ENCODE results near the gene DMBX1. TPM values are rescaled to one million over a fixed set of nuclear protein-coding genes. Genes with fewer than 3 reads are reported as not detected.

Gene DMBX1
- total and polyA plus RNA-seq, 2 donors (not counting 1 experiment from before 2014, with no cell fraction given), result not detected

- Histone ChIP-seq H3K27ac (ENCODE audit: low read length in 2 of 2) (no peak overlapping the region), H3K9me3 (ENCODE audit: control extremely low read depth in 1 of 3, control insufficient read depth in 2 of 3, insufficient read depth in 1 of 3, low read length in 2 of 3) (no peaks in the 10 kb centered on the region), H3K36me3 (replicated peaks in 1 of 2; ENCODE audit: control extremely low read depth in 1 of 2, control insufficient read depth in 1 of 2, extremely low read depth in 1 of 2, insufficient read depth in 2 of 2, low read length in 1 of 2) (no peaks in the 10 kb centered on the region), H3K4me2 (replicated peaks; ENCODE audit: low read depth, low read length, poor library complexity, severe bottlenecking) (no peak overlapping the region), H3K79me2 (ENCODE audit: control insufficient read depth, insufficient read depth, low read length) (no peaks in the 10 kb centered on the region), H3K27me3 (replicated peaks in 1 of 4; ENCODE audit: control extremely low read depth in 1 of 4, control insufficient read depth in 3 of 4, insufficient read depth in 4 of 4, low read length in 3 of 4) (peaks cover 0 to 22% (median 7%) of the 10 kb centered on the region in 4 experiments), H3K4me1 (ENCODE audit: control insufficient read depth in 2 of 2, insufficient read depth in 2 of 2, low read length in 2 of 2) (no peaks in the 10 kb centered on the region), H3K9ac (ENCODE audit: low read length) (no peak overlapping the region), H4K20me1 (ENCODE audit: control insufficient read depth, insufficient read depth, low read length, poor library complexity, severe bottlenecking) (no peaks in the 10 kb centered on the region), H2AFZ (ENCODE audit: insufficient read depth, low read depth, low read length, poor library complexity, severe bottlenecking) (no peak overlapping the region), H3K4me3 (ENCODE audit: control extremely low read depth in 1 of 5, extremely low read depth in 1 of 5, insufficient read depth in 1 of 5, low read depth in 2 of 5, low read length in 4 of 5) (no peak overlapping the region)
- no peak for DNase-seq
- no peak overlapping the region for H3K4me3 Mint-ChIP-seq
- H3K4me1 Mint-ChIP-seq, result no peaks in the 10 kb centered on the region
- H3K9me3 Mint-ChIP-seq (ENCODE audit: insufficient read depth), result no peaks in the 10 kb centered on the region
- intact Hi-C loops (cut with micrococcal nuclease), result no loop called here
- ChIA-PET POLR2A (no interaction called here), CTCF (no interaction called here)
- H3K27me3 Mint-ChIP-seq, result peaks cover 52% of the 10 kb centered on the region
- H3K27ac Mint-ChIP-seq, result no peak overlapping the region
- TF ChIP-seq CTCF (IDR thresholded peaks at IDR 0.05) (no peak), EZH2 (IDR thresholded peaks at IDR 0.05; ENCODE audit: borderline replicate concordance, insufficient read depth, low read depth, low read length, poor library complexity, severe bottlenecking) (no peak)
- WGBS (ENCODE audit: insufficient coverage), result 96% methylated on average over 5 of the region's 5 CpGs
- ATAC-seq (ENCODE audit: low read depth), result no peak
Observed at GRCh38 chr1:46524843-46525242, 35.2 kb downstream of the DMBX1 start.

- ChIA-PET POLR2A (no interaction called here), CTCF (interaction anchor here (0.7 to 8.2 kb wide), 4 partner anchors 10 to 80 kb away, joined by 3 to 122 read pairs (median 6); a partner anchor contains a TSS)
Observed at GRCh38 chr1:46525253-46525983, 35.8 kb downstream of the DMBX1 start.

More at GRCh38 chr1:46525253-46525983, 35.8 kb downstream of the DMBX1 start:
- no peaks in the 10 kb centered on the region for H3K4me1 ChIP-seq (ENCODE audit: control insufficient read depth in 2 of 2, insufficient read depth in 2 of 2, low read length in 2 of 2)
- no peaks in the 10 kb centered on the region for H3K36me3 ChIP-seq (replicated peaks in 1 of 2; ENCODE audit: control extremely low read depth in 1 of 2, control insufficient read depth in 1 of 2, extremely low read depth in 1 of 2, insufficient read depth in 2 of 2, low read length in 1 of 2)
- no peak overlapping the region for H3K4me3 ChIP-seq (ENCODE audit: control extremely low read depth in 1 of 5, extremely low read depth in 1 of 5, insufficient read depth in 1 of 5, low read depth in 2 of 5, low read length in 4 of 5)
- no peaks in the 10 kb centered on the region for H4K20me1 ChIP-seq (ENCODE audit: control insufficient read depth, insufficient read depth, low read length, poor library complexity, severe bottlenecking)
- no peak for DNase-seq
- WGBS (ENCODE audit: insufficient coverage), result 67% methylated on average over 12 of the region's 13 CpGs
- Mint-ChIP-seq H3K9me3 (ENCODE audit: insufficient read depth) (no peaks in the 10 kb centered on the region), H3K27me3 (peaks cover 52% of the 10 kb centered on the region), H3K4me1 (no peaks in the 10 kb centered on the region), H3K27ac (no peak overlapping the region), H3K4me3 (no peak overlapping the region)
- H3K27me3 ChIP-seq (replicated peaks in 1 of 4; ENCODE audit: control extremely low read depth in 1 of 4, control insufficient read depth in 3 of 4, insufficient read depth in 4 of 4, low read length in 3 of 4), result peaks cover 0 to 24% (median 7%) of the 10 kb centered on the region in 4 experiments
- no peak overlapping the region for H2AFZ ChIP-seq (ENCODE audit: insufficient read depth, low read depth, low read length, poor library complexity, severe bottlenecking)
- no peak for ATAC-seq (ENCODE audit: low read depth)
- H3K9me3 ChIP-seq (ENCODE audit: control extremely low read depth in 1 of 3, control insufficient read depth in 2 of 3, insufficient read depth in 1 of 3, low read length in 2 of 3), result no peaks in the 10 kb centered on the region
- H3K27ac ChIP-seq (ENCODE audit: low read length in 2 of 2), result no peak overlapping the region
- no peak overlapping the region for H3K9ac ChIP-seq (ENCODE audit: low read length)
- intact Hi-C loops (cut with micrococcal nuclease), result no loop called here
- H3K4me2 ChIP-seq (replicated peaks; ENCODE audit: low read depth, low read length, poor library complexity, severe bottlenecking), result no peak overlapping the region
- H3K79me2 ChIP-seq (ENCODE audit: control insufficient read depth, insufficient read depth, low read length), result no peaks in the 10 kb centered on the region
- TF ChIP-seq EZH2 (IDR thresholded peaks at IDR 0.05; ENCODE audit: borderline replicate concordance, insufficient read depth, low read depth, low read length, poor library complexity, severe bottlenecking), result no peak
- no peak for TF ChIP-seq CTCF (IDR thresholded peaks at IDR 0.05)
